GM12873 (cell line): ENCODE measurements around the gene TMEM30A.

ENCODE experiments used
- CTCF ChIP-seq: IDR thresholded peaks from 2 replicates; pipeline ENCODE4 v1.5.1; 2012; ENCODE audit warnings: low read depth, mild to moderate bottlenecking, moderate library complexity, low read length, control low read depth; ENCODE audit not compliant: insufficient read depth; ENCODE audit errors: missing control alignments

Gene TMEM30A

GRCh38 chr6:75211920-75212590 is 72.5 kb downstream of the TMEM30A start:
- no peak for TF ChIP-seq CTCF

GRCh38 chr6:75210885-75211739 is 73.5 kb downstream of the TMEM30A start:
- peak; percentile 67 for TF ChIP-seq CTCF

GRCh38 chr6:75209184-75209723 is 75.3 kb downstream of the TMEM30A start:
- no peak for TF ChIP-seq CTCF

GRCh38 chr6:75208298-75209183 is 76.1 kb downstream of the TMEM30A start:
- TF ChIP-seq CTCF = peak; percentile 79

GRCh38 chr6:75206576-75207342 is 77.8 kb downstream of the TMEM30A start:
- no peak for TF ChIP-seq CTCF

GRCh38 chr6:75205776-75206575 is 78.6 kb downstream of the TMEM30A start, which contains the start of gene COL12A1:
Gene COL12A1, minus strand, starts transcription at chr6:75206053. Its CDS starts 3,261 bp downstream, at chr6:75202792.
- TF ChIP-seq CTCF = no peak
